ENCODE results near the gene COBL.

COBL gene

DNA sequence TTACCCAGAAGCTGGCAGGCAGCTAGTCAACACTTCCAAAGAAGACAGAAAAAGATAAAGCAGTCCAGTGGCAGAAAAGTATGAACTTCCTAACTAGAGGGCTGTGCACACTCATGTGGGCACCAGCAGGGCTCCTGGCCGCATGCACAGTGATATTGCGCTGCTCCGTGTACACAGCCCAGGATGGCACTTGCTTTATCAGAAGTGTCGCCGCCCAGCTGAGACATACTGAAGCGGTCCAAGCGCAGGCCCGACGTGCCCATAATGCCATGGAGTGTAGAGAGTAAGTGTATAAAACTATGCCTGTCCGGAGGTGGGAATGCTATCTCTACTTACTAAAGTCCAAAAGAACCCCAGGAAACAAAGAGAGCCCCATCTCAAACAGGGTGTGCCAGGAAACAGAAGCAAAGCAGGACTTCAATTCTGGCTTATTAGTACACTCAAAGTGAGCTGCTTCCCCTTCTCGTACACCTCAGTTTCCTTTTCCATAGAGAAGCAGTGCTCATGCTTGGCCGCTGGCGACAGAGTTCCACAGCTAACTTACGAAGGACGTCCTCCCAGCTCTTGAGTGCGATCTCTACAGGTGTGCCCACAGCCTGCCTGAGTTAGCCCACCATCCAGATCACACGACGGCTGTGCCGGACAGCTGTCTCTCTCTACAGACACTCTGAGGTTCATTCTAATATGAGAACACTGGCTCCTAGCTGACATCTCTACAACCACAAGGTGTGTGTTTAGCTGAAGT, 234.3 kb downstream of the COBL start:
- Histone ChIP-seq H3K27me3 (ENCODE audit: control insufficient read depth, insufficient read depth, low read length) (no peaks in the 10 kb centered on the region), H3K27ac (ENCODE audit: low read length) (no peak overlapping the region), H3K9ac (ENCODE audit: low read length) (no peak overlapping the region), H3K36me3 (ENCODE audit: control insufficient read depth, low read depth, low read length) (no peaks in the 10 kb centered on the region), H3K9me3 (ENCODE audit: control insufficient read depth, low read depth, low read length) (no peaks in the 10 kb centered on the region), H3K4me3 (ENCODE audit: low read length) (no peak overlapping the region), H3K4me1 (ENCODE audit: control insufficient read depth, low read depth, low read length) (peaks cover 21% of the 10 kb centered on the region)

DNA sequence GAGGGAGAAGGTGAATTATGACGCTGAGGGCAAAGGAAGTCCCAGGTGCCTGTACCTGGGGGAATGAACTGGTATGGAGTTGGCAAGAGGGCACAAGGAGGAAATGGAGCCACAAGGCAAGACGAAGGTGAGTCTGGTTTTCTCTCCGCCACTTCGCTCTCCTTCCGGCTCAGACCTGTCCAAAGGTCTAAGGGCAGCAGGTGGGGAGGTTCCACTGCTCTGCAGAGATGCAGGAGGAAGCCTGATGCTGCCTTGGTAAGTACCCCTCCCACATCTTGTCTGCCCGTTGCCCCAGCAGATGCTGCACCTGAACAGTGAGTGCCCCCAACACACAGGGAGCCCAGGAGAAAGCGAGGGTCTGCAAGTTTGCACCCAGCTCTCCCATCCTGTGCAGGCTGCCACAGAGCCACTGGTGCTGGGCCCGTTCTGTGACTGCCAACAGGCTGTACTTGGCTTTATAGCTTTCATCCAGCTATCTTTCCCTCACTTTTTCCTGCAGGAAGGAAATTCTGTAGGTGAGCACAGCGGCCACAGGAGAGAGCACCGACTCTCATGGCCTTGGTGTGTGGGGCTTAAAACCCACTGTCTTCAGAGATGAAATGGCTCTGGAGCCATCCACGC, 235.2 kb downstream of the COBL start:
- H3K27ac ChIP-seq (ENCODE audit: low read length) = no peak overlapping the region
- H3K27me3 ChIP-seq (ENCODE audit: control insufficient read depth, insufficient read depth, low read length) = no peaks in the 10 kb centered on the region
- H3K36me3 ChIP-seq (ENCODE audit: control insufficient read depth, low read depth, low read length) = no peaks in the 10 kb centered on the region
- no peak overlapping the region for H3K9ac ChIP-seq (ENCODE audit: low read length)
- no peaks in the 10 kb centered on the region for H3K9me3 ChIP-seq (ENCODE audit: control insufficient read depth, low read depth, low read length)
- H3K4me3 ChIP-seq (ENCODE audit: low read length) = no peak overlapping the region
- peaks cover 23% of the 10 kb centered on the region for H3K4me1 ChIP-seq (ENCODE audit: control insufficient read depth, low read depth, low read length)

DNA sequence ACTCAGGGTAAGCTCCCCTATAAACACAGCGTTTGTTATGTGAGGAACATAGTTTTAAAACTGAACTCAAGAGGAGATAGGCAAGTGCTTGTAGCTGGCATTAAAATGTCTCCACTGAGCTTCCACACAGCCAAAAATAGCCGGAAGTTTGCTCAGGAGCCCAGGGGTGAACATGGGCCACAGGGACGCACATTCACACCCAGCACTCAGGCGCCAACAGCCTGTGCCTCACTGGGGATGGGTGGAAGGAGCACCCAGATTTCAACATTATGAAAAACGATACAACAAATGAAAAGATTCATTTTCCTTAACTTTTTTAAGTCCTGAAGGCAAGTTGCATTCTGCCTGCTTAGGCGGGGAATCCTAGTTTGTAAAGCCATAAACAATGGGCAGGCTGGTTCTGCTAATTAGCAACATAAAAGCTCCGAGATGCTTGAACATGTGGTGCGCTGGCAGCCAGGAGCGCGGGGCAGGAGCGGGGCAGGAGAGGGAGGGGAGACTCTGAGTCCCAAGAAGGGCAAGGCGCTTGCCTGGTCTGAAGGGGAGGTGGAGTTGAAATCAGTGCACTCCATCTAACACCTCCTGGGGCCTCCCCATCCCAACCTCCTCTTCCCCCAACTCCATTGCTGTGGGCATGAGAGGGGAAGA, 235.9 kb downstream of the COBL start:
- Histone ChIP-seq H3K4me3 (ENCODE audit: low read length) (peak overlapping the region; percentile 28), H3K27me3 (ENCODE audit: control insufficient read depth, insufficient read depth, low read length) (no peaks in the 10 kb centered on the region), H3K36me3 (ENCODE audit: control insufficient read depth, low read depth, low read length) (no peaks in the 10 kb centered on the region), H3K27ac (ENCODE audit: low read length) (peak overlapping the region; percentile 91), H3K9me3 (ENCODE audit: control insufficient read depth, low read depth, low read length) (no peaks in the 10 kb centered on the region), H3K9ac (ENCODE audit: low read length) (peak overlapping the region; percentile 58), H3K4me1 (ENCODE audit: control insufficient read depth, low read depth, low read length) (peaks cover 27% of the 10 kb centered on the region)

DNA sequence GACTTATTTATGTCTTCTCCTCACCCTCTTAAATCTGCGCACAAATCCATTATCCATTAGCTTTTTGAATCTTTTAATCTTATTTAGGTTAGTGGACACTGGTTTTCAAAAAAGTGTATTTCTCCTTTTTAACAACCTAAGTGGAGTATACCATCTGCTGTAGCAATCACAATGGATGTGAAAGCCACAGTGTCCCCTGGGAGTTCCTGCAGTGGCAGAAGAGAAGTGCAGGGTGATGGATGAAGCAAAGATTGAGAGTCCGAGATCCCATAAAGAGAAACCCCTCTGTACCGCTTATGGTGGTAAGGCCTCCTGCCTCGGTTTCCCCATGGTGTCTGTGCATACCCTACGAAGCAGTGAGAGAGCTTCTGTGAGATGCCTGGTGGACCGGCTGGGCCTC, 236.4 kb downstream of the COBL start:
- Histone ChIP-seq H3K27me3 (ENCODE audit: control insufficient read depth, insufficient read depth, low read length) (no peaks in the 10 kb centered on the region), H3K27ac (ENCODE audit: low read length) (peak overlapping the region; percentile 91), H3K9me3 (ENCODE audit: control insufficient read depth, low read depth, low read length) (no peaks in the 10 kb centered on the region), H3K9ac (ENCODE audit: low read length) (peak overlapping the region; percentile 58), H3K36me3 (ENCODE audit: control insufficient read depth, low read depth, low read length) (no peaks in the 10 kb centered on the region), H3K4me1 (ENCODE audit: control insufficient read depth, low read depth, low read length) (peaks cover 27% of the 10 kb centered on the region), H3K4me3 (ENCODE audit: low read length) (peak overlapping the region; percentile 28)

DNA sequence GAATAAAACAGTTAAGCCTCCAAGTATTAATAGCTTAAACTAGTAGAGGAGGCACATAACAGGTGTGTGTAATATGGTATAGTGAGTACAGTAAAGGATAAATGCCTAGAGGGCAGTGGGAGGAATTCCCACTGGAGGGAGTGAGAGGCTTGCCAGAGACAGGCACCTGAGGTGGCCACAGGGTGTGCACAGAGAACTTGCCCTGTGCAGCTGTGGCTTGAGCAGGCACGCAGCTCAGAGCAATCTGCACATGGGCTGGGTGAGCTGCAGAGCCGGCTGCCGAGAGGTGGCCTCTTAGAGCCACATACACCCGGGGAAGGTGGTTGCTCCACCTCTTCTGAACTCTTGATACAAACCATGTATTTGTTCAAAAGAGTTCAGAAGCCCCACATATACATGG, 237.1 kb downstream of the COBL start:
- Histone ChIP-seq H3K36me3 (ENCODE audit: control insufficient read depth, low read depth, low read length) (no peaks in the 10 kb centered on the region), H3K4me3 (ENCODE audit: low read length) (no peak overlapping the region), H3K27ac (ENCODE audit: low read length) (no peak overlapping the region), H3K9me3 (ENCODE audit: control insufficient read depth, low read depth, low read length) (no peaks in the 10 kb centered on the region), H3K9ac (ENCODE audit: low read length) (no peak overlapping the region), H3K4me1 (ENCODE audit: control insufficient read depth, low read depth, low read length) (peaks cover 27% of the 10 kb centered on the region), H3K27me3 (ENCODE audit: control insufficient read depth, insufficient read depth, low read length) (no peaks in the 10 kb centered on the region)

DNA sequence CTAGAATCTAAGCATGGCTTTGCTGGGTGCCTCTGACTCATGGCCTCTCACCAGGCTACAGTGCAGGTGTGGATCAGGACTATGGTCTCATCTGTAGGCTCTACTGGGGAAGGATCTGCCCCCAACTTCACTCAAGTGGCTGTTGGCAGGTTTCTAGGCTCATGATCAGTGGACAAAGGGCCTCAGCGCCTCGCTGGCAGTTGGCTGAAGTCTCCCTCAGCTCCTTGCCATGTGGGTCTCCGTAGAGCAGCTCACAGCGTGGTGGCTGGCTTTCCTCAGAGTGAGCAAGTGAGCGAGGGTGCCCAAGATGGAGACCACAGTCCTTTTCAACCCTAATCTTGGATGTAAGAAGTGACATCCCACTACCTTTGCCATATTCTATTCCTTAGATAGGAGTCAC, 238.0 kb downstream of the COBL start:
- Histone ChIP-seq H3K9me3 (ENCODE audit: control insufficient read depth, low read depth, low read length) (no peaks in the 10 kb centered on the region), H3K36me3 (ENCODE audit: control insufficient read depth, low read depth, low read length) (no peaks in the 10 kb centered on the region), H3K4me3 (ENCODE audit: low read length) (no peak overlapping the region), H3K4me1 (ENCODE audit: control insufficient read depth, low read depth, low read length) (peaks cover 27% of the 10 kb centered on the region), H3K27ac (ENCODE audit: low read length) (no peak overlapping the region), H3K27me3 (ENCODE audit: control insufficient read depth, insufficient read depth, low read length) (no peaks in the 10 kb centered on the region), H3K9ac (ENCODE audit: low read length) (no peak overlapping the region)

DNA sequence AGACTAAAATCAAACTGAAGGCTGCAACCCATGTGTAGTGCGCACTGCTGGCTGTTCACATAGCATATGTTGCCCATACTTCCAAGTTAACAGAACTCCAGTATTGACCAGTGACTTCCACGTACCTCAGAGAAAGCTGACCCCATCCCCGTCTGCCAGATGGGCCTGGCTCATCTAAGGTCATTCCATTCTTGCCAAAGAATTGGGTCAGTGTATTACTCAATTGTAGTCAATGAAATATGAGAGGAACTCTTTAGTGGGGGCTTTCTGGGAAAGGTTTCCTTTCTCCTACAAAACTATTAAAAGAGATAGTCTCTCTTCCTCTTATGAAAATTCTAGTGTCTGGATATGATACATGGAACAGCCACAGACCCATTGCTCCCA, 238.6 kb downstream of the COBL start:
- no peaks in the 10 kb centered on the region for H3K36me3 ChIP-seq (ENCODE audit: control insufficient read depth, low read depth, low read length)
- H3K27me3 ChIP-seq (ENCODE audit: control insufficient read depth, insufficient read depth, low read length) = no peaks in the 10 kb centered on the region

DNA sequence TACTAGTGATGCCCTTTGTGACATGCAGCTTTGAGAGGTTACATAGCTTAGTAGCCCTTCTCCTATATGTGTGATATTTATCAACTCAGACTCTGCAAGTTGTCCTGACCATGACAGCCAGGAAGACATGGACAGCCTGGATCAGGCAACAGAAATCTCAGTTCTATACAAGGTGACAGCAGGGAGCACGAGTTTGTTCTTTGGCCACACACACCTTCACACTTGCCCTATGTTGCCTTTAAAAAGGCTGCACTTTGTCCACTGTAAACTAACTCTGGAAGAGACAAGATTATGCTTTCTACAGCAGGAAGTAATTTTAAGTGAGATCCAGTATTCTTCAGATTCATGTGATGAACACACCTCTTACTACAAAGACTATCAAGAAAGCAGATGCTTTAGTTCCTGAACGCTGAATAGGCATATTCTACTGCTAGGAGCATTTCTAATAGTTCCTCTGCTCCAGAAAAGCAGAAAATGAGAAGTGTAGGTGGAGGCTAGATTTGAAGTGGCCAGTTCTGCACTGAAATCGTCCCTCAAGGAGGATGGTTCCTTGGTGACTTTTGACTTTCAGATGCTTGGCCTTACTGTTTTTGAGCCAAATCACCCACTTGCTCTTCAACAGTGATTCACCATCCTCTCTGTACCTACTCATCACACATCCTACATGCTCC, 239.2 kb downstream of the COBL start:
- Histone ChIP-seq H3K9ac (ENCODE audit: low read length) (no peak overlapping the region), H3K4me3 (ENCODE audit: low read length) (no peak overlapping the region), H3K27ac (ENCODE audit: low read length) (no peak overlapping the region), H3K9me3 (ENCODE audit: control insufficient read depth, low read depth, low read length) (no peaks in the 10 kb centered on the region), H3K4me1 (ENCODE audit: control insufficient read depth, low read depth, low read length) (peaks cover 27% of the 10 kb centered on the region), H3K27me3 (ENCODE audit: control insufficient read depth, insufficient read depth, low read length) (no peaks in the 10 kb centered on the region), H3K36me3 (ENCODE audit: control insufficient read depth, low read depth, low read length) (no peaks in the 10 kb centered on the region)

More for the DNA sequence above, 238.6 kb downstream of the COBL start:
- no peaks in the 10 kb centered on the region for H3K9me3 ChIP-seq (ENCODE audit: control insufficient read depth, low read depth, low read length)
- no peak overlapping the region for H3K9ac ChIP-seq (ENCODE audit: low read length)
- H3K27ac ChIP-seq (ENCODE audit: low read length) = no peak overlapping the region
- no peak overlapping the region for H3K4me3 ChIP-seq (ENCODE audit: low read length)
- peaks cover 27% of the 10 kb centered on the region for H3K4me1 ChIP-seq (ENCODE audit: control insufficient read depth, low read depth, low read length)

DNA sequence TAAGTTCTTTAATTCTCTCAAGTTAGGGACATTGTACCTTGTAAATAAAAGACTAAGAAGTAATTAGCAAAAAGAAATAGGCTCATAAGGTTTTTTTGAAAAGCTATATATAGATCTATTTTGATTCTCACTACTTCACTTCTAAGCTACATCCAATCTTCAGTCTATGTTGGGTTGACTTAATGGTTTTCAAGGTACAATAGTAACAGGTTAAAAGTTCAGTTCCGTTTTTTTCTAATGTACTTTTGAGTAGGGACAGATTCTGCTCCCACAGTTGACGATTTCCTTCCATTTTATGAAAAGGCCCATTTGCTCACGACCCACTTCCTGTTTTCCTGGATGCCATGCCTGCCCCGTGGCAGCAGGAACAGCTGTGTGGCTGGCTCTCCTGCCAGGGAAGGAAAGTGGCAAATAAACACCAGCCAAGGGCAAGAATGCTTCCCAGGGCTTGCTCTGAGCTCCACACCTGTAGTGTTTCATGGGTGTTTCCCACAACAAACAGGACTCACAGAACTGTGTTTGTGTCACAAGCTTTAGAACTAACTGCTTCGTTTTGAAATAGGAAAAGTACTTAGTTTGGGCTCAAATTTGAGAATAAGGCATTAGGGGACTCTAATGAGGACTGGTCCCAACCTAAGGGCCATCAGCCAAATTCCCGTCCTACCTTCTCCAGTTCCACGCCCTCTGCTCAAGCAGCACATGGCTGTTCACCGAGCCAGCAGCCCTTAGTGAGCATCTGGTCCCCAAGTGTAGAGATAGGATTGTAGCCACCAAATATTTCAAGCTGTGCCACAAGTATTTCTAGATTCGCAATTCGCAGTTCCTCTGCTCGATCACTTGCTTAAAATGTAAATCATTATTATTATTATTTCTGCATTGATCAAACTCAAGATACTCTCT, 240.7 kb downstream of the COBL start:
- H3K36me3 ChIP-seq (ENCODE audit: control insufficient read depth, low read depth, low read length) = no peaks in the 10 kb centered on the region
- H3K9me3 ChIP-seq (ENCODE audit: control insufficient read depth, low read depth, low read length) = no peaks in the 10 kb centered on the region
- H3K4me1 ChIP-seq (ENCODE audit: control insufficient read depth, low read depth, low read length) = peaks cover 19% of the 10 kb centered on the region
- no peak overlapping the region for H3K4me3 ChIP-seq (ENCODE audit: low read length)
- no peak overlapping the region for H3K27ac ChIP-seq (ENCODE audit: low read length)
- H3K27me3 ChIP-seq (ENCODE audit: control insufficient read depth, insufficient read depth, low read length) = no peaks in the 10 kb centered on the region
- H3K9ac ChIP-seq (ENCODE audit: low read length) = no peak overlapping the region

DNA sequence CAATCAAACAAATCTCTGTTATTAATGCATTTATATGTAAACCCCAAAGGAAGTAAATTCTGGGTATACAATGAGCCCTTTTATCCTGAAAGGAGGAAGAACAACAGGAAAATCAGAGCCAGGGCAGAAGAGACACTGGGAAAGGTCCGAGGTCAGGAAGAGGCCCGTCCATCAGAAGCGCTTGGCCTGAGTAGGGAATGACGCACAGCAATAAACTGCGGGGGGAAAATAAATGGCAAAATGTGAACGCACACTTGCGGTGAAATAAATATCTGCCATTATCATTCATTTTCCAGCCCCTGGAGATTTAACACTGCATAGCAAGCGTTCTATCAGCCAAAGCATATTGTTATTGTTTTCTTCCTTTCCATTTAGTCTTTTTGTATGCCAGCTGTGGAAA, 243.4 kb downstream of the COBL start:
- Histone ChIP-seq H3K4me3 (ENCODE audit: low read length) (no peak overlapping the region), H3K9ac (ENCODE audit: low read length) (no peak overlapping the region), H3K4me1 (ENCODE audit: control insufficient read depth, low read depth, low read length) (peaks cover 6% of the 10 kb centered on the region), H3K9me3 (ENCODE audit: control insufficient read depth, low read depth, low read length) (no peaks in the 10 kb centered on the region), H3K27me3 (ENCODE audit: control insufficient read depth, insufficient read depth, low read length) (no peaks in the 10 kb centered on the region), H3K36me3 (ENCODE audit: control insufficient read depth, low read depth, low read length) (no peaks in the 10 kb centered on the region), H3K27ac (ENCODE audit: low read length) (no peak overlapping the region)

DNA sequence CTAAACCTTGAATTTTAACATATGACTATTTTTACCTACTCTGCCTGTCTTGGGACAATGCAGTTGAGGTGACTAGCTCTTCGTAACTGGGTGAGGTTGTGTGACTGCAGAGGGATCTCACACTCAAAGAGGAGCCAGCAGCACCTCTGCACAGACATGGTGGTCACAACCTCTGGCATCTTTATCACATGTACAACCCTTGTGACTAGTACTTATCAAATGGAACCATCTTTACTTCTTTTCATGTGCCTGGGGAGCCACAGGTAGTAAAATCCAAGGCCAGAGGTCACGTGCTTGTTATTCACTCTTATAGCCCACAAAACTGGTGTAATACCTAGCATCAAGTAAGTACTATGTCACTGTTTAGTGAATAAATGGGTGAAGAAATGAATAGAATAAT, 244.3 kb downstream of the COBL start:
- Histone ChIP-seq H3K36me3 (ENCODE audit: control insufficient read depth, low read depth, low read length) (no peaks in the 10 kb centered on the region), H3K4me3 (ENCODE audit: low read length) (no peak overlapping the region), H3K4me1 (ENCODE audit: control insufficient read depth, low read depth, low read length) (peaks cover 6% of the 10 kb centered on the region), H3K27ac (ENCODE audit: low read length) (no peak overlapping the region), H3K9me3 (ENCODE audit: control insufficient read depth, low read depth, low read length) (no peaks in the 10 kb centered on the region), H3K27me3 (ENCODE audit: control insufficient read depth, insufficient read depth, low read length) (no peaks in the 10 kb centered on the region), H3K9ac (ENCODE audit: low read length) (no peak overlapping the region)

All from iPS-18a (cell line).